ENCODE results near the gene PLA2G4B.
A peak's percentile ranks its signal among the peaks of the same experiment; 100 is the strongest.

The PLA2G4B gene

DNA sequence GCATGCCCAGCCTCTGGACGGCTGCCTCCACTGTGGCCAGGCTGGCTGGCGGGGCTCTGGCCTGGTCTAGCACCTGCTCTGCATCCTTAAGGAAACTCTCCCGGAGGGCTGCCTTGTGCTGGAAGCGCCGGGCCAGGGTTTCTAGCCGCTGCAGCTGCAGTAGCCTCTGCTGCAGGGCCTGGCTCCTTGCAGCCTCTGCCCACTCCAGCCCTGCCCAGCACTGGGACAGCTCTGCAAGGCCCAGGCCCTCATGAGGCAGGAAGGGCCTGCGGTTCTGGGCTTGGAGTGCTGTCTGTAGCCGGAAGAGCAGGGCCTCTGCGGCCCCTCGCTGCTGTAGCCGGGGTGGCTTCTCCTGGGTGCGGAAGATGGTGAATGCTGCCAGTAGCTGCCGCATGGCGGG is 47.2 kb downstream of the PLA2G4B start:
- DNase-seq = no peak

GRCh38 chr15:41886741-41887140 is 48.1 kb downstream of the PLA2G4B start:
- DNase-seq = no peak

- DNase-seq = no peak
Measured at GRCh38 chr15:41887161-41887560, 48.5 kb downstream of the PLA2G4B start.

DNA sequence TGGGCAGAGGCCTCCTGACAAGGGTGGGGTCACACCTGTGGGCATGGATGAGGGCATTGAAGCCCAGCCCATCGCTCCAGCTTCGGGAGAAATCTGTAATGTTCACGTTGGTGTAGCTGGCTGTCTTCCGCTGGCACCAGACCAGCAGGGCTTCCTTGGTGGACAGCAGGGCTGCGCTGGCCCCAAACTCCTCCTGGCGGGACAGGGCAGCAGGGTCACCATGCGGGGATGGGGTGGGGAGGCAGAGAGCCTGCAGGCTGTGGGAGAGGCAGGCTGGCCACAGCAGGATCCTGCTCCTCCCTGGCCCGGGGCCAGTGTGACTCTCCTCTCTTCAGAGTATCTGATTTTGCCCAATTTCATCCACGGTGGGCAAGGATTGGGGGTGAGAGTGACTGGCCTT is 49.2 kb downstream of the PLA2G4B start:
- no peak for DNase-seq

- no peak for DNase-seq
Measured at GRCh38 chr15:41888662-41889253, 50.1 kb downstream of the PLA2G4B start.

DNA sequence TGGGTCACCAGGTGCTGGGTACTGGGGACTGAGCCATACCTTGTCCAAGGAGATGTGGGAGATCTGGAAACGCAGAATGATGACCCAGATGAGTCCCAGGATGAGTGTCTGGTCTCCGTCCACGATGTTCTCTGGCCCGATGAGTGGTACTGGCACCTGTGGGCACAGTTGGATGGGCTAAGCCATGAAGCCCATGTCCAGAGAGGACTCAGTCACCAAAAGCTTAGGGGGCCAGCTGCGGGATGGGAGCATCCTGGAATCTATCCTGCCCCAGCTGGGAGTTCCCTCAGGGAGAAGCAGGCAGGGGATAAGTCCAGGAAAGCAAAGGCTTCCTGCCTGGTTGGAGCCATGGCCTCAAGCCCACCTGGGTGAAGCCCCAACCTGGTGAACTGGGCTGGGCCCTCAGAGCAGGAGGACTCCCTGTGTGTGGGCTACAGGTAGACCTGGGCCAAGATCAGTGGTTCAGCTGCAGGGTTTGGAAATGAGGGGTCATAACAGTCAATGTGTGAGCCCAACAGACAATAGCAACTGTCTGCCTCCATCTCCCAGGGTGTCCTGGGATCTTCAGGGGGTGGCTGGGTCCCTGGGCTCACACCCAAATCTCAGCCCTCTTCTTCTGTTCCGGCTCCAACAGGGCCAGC is 51.5 kb downstream of the PLA2G4B start:
- no peak for DNase-seq

- DNase-seq = no peak
Measured at GRCh38 chr15:41891226-41891625, 52.6 kb downstream of the PLA2G4B start.

DNA sequence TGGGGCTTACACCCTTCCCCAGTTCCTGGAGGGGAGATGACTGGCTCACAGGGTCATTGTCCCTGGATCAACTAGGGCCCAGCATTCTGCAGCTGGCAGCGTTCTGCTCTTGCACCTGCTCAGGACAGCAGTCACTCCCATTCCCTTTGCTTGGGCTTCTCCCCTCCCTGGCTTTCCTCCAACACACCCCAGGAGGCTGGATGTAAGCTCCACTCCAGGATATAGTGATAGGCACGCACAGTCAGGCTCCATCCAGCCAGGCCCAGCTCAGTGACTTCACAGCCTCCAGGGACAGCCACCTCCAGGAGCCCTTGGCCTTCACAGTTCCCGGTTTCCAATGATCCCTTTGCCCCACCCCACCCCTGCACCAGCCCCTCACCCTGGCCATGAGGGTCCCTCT is 53.3 kb downstream of the PLA2G4B start:
- no peak for DNase-seq

DNA sequence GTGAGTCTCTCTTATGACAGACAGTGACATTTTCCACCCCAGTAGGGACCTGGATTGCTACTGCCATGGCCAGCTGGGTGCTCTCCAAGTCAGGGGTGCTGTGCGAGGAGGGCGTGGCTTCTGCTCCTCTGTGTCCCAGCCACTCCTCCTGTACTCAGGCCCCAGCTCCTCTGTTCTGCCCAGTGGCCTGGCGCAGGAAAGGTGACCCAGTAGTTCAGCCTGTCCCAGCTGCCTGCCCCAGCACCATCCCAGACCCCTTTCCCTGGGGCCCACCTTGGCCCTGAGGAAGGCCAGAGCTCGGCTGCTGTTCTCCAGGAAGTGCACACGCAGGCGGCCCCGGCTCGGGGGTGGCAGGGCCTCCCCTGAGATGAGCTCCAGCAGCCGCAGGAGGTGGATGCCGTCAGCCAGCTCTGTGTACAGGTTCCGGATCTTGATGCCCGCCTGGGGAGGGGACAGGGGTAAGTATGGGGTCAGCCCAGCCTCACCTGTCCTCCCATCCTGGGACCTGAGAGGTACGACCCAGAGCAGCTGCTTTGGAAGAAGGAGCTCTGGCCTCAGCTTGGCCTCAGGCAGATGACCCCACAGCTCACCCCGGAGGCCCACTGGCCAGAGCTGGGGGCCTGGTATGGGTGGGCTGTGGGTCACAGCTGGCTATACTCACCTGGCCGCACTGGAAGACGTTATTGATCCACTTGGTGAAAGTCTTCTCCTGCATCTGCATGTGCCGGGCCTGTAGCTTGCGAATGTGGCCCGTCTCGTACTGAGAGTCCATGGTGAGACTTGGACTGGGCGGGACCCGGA is 54.2 kb downstream of the PLA2G4B start:
- DNase-seq = no peak

- no peak for DNase-seq
Measured at GRCh38 chr15:41893422-41894250, 55.0 kb downstream of the PLA2G4B start, which contains the start of gene SPTBN5. SPTBN5 (minus strand) TSS chr15:41894053; CDS start chr15:41893497, 556 bp downstream.

DNA sequence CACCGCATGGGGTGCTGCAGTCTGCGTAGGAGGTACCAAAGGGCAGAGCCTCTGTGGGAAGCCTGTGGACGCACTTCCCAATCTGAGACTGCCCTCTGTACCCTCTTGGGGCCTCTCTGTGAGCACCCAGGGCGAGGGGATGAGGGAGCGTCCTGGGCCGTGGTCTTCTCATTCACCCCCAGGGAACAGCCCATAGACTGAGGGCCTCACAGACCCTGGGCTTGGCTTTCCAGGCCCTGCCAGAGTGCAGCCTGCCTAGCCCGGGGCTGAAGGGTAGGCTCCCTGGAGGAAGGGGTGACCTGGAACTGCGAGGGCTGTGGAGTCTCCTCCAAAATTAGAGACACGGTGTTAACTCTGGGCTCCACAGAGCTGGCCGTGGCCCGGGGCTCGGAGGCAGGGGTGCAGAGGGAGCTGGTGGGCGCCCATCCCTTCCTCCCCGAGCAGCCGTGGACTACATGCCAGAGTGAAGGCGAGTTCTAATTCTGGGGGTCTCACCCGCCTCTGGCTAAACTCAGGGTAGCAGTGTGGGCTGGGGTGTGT is 55.7 kb downstream of the PLA2G4B start:
- no peak for DNase-seq

GRCh38 chr15:41894791-41895463 is 56.3 kb downstream of the PLA2G4B start:
- DNase-seq = peak in 11 of 58 donors; percentile 5 to 28 (median 21)

DNA sequence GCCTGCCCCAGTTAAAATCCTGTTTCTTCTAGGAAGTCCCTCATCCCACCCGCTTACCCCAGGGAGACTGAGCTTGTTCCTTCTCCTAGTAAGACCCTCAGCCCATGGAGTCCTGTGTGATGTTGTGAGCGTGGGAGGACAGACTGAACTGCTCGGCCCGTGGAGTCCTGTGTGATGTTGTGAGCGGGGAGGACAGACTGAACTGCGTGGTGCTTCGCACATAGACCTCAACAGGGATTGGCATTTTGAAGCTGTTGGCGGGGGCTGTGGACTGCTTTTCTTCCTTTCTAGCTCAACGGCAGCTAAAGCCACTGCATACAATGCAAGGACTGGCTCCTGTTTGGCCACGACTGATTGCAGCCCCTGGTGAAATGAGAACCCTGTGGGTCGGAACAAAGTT is 56.8 kb downstream of the PLA2G4B start:
- no peak for DNase-seq

DNA sequence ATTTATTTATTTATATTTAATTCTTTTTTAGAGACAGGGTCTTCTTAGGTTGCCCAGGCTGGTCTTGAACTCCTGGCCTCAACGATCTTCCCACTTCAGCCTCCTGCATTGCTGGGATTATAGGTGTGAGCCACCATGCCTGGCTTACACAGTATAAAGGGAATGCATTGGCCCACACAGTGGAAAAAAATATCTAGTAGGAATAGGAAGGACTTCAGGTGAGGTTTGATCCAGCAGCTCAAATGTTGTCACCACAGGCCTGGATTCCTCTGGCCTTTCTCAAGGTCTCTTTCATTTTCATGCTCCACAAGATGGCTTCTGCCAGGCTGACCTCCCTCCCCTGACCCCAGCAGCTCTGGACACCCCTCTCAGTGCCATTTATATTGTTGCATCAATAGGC is 57.3 kb downstream of the PLA2G4B start:
- DNase-seq = no peak

DNA sequence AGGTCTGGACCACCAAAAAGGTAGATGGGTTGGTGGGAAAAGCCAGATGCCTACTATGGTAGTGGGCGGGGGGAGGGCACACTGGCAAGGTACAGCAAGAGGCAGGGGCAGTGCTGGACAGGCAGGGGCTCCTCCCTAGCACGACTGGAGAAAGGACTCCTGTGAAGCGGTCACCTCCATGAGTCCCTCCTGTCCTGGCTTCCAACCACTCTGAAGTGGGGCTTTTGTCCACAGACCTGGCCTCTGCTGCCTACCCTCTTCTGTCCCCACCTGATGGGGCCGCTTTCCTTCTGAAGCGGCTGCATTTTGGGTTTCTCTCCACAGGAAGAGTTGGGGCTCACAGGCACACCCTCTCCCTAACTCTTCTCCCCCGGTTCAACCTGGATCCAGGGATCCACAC is 57.9 kb downstream of the PLA2G4B start:
- DNase-seq = no peak

- DNase-seq = no peak
Measured at GRCh38 chr15:41897363-41897799, 58.7 kb downstream of the PLA2G4B start.
